ENCODE data around the gene SGF29. TPM values are rescaled to one million over a fixed set of nuclear protein-coding genes. Genes with fewer than 3 reads are reported as not detected.
A peak's percentile ranks its signal among the peaks of the same experiment; 100 is the strongest.

The SGF29 gene
- total and polyA plus RNA-seq, 2 of the 4 experiments (the other 2 are of a cell fraction) = 4.3 to 7.7 TPM

- dilution Hi-C loops (cut with HindIII; ENCODE audit: low sequenced_read_pairs, unreplicated experiment) = no loop called here
- no peak overlapping the region for H2BK120ac ChIP-seq (ENCODE audit: low read depth, low read length)
- H2BK20ac ChIP-seq (ENCODE audit: low read depth, low read length) = no peak overlapping the region
- ChIA-PET POLR2A (ENCODE audit: unreplicated experiment) (no interaction called here), CTCF (no interaction called here)
- H3K4me3 ChIP-seq (ENCODE audit: insufficient read depth, low read depth, low read length) = no peak overlapping the region
- no peak overlapping the region for H3K9ac ChIP-seq (ENCODE audit: low read depth, low read length)
- H3K36me3 ChIP-seq (ENCODE audit: control insufficient read depth, insufficient read depth, low read length) = peaks cover 5% of the 10 kb centered on the region
- H3K14ac ChIP-seq (replicated peaks; ENCODE audit: low read depth, low read length) = no peak overlapping the region; the same call in 1 of the 2 replicates
- H3K27ac ChIP-seq (ENCODE audit: insufficient read depth, low read length) = no peak overlapping the region
- no peak overlapping the region for H2AK9ac ChIP-seq (replicated peaks; ENCODE audit: low read depth, low read length, poor library complexity)
- peak overlapping the region; percentile 5; the same call in 1 of the 2 replicates for H3K4ac ChIP-seq (ENCODE audit: low read depth, low read length)
- BruUV-seq (replicated peaks) = no TSS peak
- no peak overlapping the region for H2BK15ac ChIP-seq (ENCODE audit: low read depth, low read length)
- H3K18ac ChIP-seq (ENCODE audit: low read depth, low read length) = no peak overlapping the region
- 0 out of 4 replicates have a peak overlapping the region, but pooled peaks of 1 of the 2 experiments have one; percentile 9 for H4K8ac ChIP-seq (ENCODE audit: low read depth in 2 of 2, low read length in 2 of 2)
- H3K4me2 ChIP-seq (ENCODE audit: low read depth, low read length) = no peak overlapping the region
- intact Hi-C loops (cut with micrococcal nuclease) = no loop called here
- no peak overlapping the region for H4K5ac ChIP-seq (ENCODE audit: low read depth, low read length)
- peak; percentile 59 for ATAC-seq (ENCODE audit: low read depth)
- H2AK5ac ChIP-seq (ENCODE audit: low read depth, low read length) = peak overlapping the region; percentile 74; the same call in 1 of the 2 replicates
- H2AFZ ChIP-seq (replicated peaks; ENCODE audit: low read length, poor library complexity) = no peak overlapping the region
- H3K9me3 ChIP-seq (ENCODE audit: control insufficient read depth, insufficient read depth, low read length) = no peaks in the 10 kb centered on the region
- H3K79me1 ChIP-seq (ENCODE audit: low read depth in 1 of 2, low read length in 2 of 2) = peaks cover 16 to 22% of the 10 kb centered on the region in 2 experiments
- no peak overlapping the region for H2BK5ac ChIP-seq (ENCODE audit: low read depth, low read length, poor library complexity, severe bottlenecking)
- no peak overlapping the region for H4K91ac ChIP-seq (ENCODE audit: insufficient read depth, low read depth, low read length)
- WGBS, 2 experiments (ENCODE audit: extremely low coverage in 2 of 2, insufficient read length in 1 of 2) = 60% methylated on average over 5 of the region's 7 CpGs; no CpG with 5 or more reads in 1 of the 2 experiments
- no peak for DNase-seq
- H3K56ac ChIP-seq (ENCODE audit: extremely low read depth, insufficient read depth, low read length) = no peak overlapping the region
- no peaks in the 10 kb centered on the region for H4K20me1 ChIP-seq (ENCODE audit: insufficient read depth, low read length)
- peaks cover 6% of the 10 kb centered on the region; the same call in 1 of the 2 replicates for H3K9me1 ChIP-seq (ENCODE audit: insufficient read depth, low read length)
- in situ Hi-C loops (cut with MboI; ENCODE audit: low sequenced_read_pairs) = no loop called here
- TF ChIP-seq POLR2A (IDR thresholded peaks at IDR 0.05; ENCODE audit: low read depth, low read length) (no peak), RFX5 (IDR thresholded peaks at IDR 0.05; ENCODE audit: low read depth, low read length) (no peak), BHLHE40 (IDR thresholded peaks at IDR 0.05; ENCODE audit: low read depth, low read length) (no peak), FOS (IDR thresholded peaks at IDR 0.05; ENCODE audit: low read depth, low read length) (no peak), CEBPB (IDR thresholded peaks at IDR 0.05; ENCODE audit: low read depth, low read length) (no peak), MAZ (IDR thresholded peaks at IDR 0.05; ENCODE audit: borderline replicate concordance, low read depth, low read length) (no peak), NFE2L2 (IDR thresholded peaks at IDR 0.05; ENCODE audit: low read depth, low read length) (no peak), RAD21 (IDR thresholded peaks at IDR 0.05; ENCODE audit: low read length) (no peak), CTCF (conservative IDR thresholded peaks at IDR 0.05; ENCODE audit: low read depth, low read length) (no peak), MXI1 (IDR thresholded peaks at IDR 0.05; ENCODE audit: borderline replicate concordance, low read depth, low read length) (no peak)
- TF ChIP-seq, protein P1, sequence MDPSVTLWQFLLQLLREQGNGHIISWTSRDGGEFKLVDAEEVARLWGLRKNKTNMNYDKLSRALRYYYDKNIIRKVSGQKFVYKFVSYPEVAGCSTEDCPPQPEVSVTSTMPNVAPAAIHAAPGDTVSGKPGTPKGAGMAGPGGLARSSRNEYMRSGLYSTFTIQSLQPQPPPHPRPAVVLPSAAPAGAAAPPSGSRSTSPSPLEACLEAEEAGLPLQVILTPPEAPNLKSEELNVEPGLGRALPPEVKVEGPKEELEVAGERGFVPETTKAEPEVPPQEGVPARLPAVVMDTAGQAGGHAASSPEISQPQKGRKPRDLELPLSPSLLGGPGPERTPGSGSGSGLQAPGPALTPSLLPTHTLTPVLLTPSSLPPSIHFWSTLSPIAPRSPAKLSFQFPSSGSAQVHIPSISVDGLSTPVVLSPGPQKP (IDR thresholded peaks at IDR 0.05; ENCODE audit: borderline replicate concordance, low read depth, low read length) = no peak
- H3K27me3 ChIP-seq (ENCODE audit: control insufficient read depth, insufficient read depth, low read length) = no peaks in the 10 kb centered on the region
- no peak overlapping the region for H3K23ac ChIP-seq (ENCODE audit: low read depth, low read length)
- peaks cover 6% of the 10 kb centered on the region; the same call in 1 of the 2 replicates for H3K4me1 ChIP-seq (ENCODE audit: control insufficient read depth, insufficient read depth, low read length)
Measured at GRCh38 chr16:28561557-28562187, 8.0 kb downstream of the SGF29 start.

Measured in IMR-90 (cell line).